HG03354 (cell line): ENCODE data around the gene ERICH3.

ENCODE experiments used
- ATAC-seq: cut with Tn5 transposase; IDR thresholded peaks from one replicate; pipeline ENCODE4 v1.9.1; 2021; ENCODE audit warnings: mild to moderate bottlenecking; ENCODE audit not compliant: unreplicated experiment, poor library complexity, severe bottlenecking

Gene ERICH3, protein sequence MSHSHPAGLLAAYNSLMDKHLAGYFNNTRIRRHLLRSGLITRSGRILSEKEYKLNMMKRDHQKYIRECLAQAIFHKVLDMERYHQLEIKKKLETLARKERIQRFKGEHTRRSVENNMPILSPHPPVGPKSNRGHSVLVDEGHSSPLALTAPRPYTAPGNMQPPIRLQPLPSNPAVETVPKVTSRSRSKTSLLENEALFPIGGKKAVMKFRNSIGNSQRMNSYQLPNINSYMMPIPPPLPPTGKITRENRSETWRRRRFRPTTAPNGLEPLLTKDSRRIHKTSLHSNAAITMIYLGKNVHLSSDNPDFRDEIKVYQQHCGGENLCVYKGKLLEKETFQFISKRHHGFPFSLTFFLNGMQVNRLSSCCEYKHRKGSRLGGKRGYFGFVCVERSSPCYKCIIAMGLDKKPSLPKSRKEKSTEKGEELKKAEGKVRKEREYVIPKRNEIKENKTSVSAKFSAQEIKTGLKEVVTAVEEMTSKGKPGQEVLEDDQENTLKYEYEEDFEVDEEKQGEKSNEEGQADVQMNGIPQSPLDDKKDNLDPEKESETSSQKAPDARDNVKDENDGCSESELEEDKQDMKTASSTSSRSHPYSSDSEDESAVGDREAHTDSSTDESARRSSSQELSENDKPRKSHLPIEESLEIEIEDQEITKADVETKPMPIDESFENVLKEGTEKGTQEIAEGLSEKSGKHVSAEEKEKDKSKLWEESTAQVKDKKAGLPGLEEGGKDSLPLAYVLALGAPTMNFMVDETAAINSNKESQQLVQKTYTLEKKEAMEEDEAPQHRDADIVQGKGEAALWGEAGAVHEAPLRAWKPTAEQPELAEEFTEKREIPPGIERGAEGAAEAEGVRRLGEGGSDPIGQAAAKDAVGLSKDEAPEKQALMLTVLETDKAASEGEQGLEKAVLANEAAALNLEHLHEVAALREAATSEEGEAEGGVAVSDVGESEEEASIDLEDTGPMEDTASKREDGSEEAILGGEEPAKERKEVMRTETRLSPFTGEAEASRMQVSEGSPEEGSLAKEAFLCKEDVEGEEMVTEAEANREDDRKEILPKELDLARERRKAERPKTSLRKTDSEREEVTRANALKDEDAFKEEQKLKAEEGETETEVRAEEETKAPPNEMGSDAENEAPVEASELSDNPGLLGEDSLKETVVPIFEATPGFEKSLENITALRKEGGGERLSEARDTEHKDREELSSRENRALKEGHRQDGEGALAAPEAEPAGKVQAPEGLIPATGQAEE (N-terminal part only)

GRCh38 chr1:74673351-74674111, at the start of gene ERICH3:
Gene ERICH3, minus strand, starts transcription at chr1:74673792. Its CDS starts 273 bp downstream, at chr1:74673519.
- ATAC-seq = peak; percentile 61

GRCh38 chr1:74717626-74718025, 44.0 kb upstream of the ERICH3 start:
- no peak for ATAC-seq

GRCh38 chr1:74716822-74717221, 43.2 kb upstream of the ERICH3 start:
- ATAC-seq = no peak

DNA sequence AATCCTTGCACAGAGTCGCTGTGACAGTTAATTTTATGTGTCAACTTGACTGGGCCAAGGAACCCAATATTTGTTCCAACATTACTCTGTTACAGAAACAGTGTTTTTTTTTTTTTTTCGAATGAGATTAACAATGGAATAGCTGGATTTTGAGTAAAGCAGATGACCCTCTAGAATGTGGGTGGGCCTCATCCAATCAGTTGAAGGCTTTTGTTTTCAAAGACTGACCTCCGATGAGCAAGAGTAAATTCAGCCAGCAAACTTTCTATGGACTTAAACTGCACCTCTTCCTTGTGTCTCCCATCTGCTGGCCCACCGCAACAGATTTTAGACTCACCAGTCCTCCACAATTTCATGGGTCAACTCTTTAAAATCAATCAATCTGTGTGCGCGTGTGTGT, 42.2 kb upstream of the ERICH3 start:
- no peak for ATAC-seq

GRCh38 chr1:74715236-74715502, 41.6 kb upstream of the ERICH3 start:
- ATAC-seq = no peak

DNA sequence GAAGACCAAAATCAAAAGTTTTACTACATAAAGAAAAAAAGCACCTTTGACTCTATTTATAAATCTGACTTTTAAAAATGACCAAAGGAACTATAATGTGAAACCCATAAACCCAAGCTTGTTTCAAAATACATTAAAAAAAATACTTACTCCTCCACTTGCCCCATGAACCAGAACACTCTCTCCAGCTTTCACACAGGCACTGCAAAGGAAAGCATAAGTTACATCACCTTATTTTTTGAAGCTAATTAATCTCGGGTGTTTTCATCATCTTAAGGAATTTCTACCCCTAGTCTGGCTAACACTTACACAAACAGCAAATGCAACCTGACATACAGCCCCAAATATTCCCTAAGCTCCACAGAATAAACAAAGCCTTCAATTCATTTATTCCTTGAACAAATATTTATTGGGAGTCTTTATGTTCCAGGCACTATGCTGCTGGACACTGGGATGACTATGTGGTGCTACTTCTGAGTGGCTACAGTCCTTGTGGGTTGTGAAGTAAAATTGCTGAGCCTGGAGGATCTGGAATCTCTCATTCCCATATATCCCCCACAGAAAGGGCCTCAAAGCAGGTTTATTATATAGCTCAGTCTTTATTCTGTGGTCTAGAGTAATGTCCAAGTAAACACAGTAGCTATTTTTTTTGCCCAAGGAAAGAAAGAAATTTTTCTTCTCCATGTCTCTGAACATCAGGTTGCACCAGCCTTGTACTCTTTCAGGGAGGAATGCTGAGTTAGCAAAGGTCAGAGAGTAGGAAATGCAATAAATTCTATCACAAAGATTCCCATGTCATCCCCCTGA, 41.0 kb upstream of the ERICH3 start:
- no peak for ATAC-seq

- no peak for ATAC-seq
Measured at GRCh38 chr1:74713849-74714248, 40.3 kb upstream of the ERICH3 start.

DNA sequence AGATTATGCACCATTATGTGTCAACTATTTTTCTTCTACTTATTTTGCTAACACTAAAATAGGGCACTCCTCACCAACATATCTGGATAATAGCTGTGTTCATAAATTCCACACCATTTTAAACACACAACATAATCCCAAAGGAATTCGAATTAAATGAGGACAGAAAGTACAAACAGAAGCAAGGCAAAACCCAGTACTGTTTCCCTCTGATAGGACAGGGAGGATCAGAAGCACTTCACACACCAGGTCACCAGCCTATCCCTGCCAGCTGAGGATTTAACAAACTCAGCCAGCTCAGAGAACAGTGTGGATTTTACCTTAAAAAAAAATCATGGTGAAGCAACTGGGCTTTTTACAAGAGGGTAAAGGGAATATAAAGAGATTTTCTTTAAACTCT, 39.3 kb upstream of the ERICH3 start:
- no peak for ATAC-seq

- ATAC-seq = no peak
Measured at GRCh38 chr1:74703386-74704182, 30.0 kb upstream of the ERICH3 start.

- no peak for ATAC-seq
Measured at GRCh38 chr1:74699331-74699730, 25.7 kb upstream of the ERICH3 start.

DNA sequence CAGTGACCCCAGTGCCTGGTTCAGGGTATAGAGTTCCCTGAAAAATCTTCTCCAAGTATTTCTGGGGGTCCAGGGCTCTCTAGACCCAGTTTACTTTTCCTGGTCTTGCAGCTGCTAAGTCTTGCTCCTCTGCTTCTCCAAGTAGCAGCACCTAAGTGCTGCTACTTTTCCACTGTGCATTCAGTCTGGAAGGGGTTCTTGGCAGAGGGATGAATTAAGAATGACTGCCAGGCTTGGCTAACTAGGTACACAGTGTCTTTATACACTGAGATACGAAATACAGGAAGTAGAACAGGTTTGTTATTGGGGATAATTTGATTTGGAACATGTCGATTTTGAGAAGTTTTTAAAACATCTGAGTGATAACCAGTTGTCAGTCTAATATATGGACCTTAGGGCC, 24.2 kb upstream of the ERICH3 start:
- ATAC-seq = no peak

- no peak for ATAC-seq
Measured at GRCh38 chr1:74693473-74693872, 19.9 kb upstream of the ERICH3 start.

GRCh38 chr1:74690909-74691308, 17.3 kb upstream of the ERICH3 start:
- no peak for ATAC-seq

- ATAC-seq = peak; percentile 9
Measured at GRCh38 chr1:74690364-74690696, 16.7 kb upstream of the ERICH3 start.

DNA sequence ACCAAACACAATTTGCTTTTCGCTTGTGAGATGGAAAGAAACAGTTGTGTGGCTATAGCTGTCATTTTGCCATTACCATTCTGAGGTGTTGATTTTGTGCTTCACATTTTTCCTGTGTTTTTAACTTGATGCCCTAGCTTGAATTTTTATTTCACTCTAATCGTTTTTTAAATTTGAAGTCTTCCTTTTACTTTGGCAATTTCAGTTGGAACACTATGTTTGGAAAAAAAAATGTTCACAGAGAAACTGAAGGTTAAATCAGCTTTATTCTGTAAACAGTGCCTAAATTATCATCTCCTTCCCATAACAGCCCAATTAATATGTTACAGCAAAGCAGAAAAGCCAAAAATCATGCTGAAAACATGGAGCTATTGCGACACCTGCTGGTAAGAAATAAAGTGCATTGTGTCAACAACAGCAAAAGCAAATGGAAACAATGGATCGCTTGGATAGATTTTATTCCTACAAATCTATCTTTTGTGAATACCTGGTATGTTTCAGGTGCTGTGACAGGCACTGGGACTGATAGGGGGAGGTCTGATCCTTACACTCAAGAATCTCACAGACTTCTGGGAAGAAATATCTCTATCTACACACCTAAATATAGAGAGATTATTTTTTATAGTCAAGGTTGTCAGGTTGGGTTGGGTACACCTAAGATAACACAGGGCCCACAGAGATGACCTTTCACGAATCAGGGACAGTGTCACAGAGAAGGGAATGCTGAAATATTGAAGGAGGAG, 16.2 kb upstream of the ERICH3 start:
- ATAC-seq = peak; percentile 80

GRCh38 chr1:74686928-74687327, 13.3 kb upstream of the ERICH3 start:
- no peak for ATAC-seq

DNA sequence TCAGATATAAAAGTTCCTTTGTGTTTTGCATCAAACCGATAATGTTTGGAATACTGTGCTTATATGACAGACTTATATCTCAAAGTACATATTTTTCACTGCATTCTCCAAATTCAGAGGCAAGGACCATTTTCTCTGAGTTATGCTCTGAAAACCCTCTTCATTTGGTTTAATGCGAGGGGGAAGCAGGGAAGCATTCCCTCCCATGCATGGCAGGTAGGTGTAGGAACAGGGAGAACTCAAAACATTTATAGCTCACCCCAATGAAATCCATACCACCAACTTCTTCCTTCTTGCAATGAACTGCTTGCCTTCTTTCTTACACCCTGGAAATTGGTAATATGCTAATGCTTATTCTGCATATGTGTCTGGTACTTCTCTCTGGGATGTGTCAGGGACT, 10.7 kb upstream of the ERICH3 start:
- no peak for ATAC-seq

DNA sequence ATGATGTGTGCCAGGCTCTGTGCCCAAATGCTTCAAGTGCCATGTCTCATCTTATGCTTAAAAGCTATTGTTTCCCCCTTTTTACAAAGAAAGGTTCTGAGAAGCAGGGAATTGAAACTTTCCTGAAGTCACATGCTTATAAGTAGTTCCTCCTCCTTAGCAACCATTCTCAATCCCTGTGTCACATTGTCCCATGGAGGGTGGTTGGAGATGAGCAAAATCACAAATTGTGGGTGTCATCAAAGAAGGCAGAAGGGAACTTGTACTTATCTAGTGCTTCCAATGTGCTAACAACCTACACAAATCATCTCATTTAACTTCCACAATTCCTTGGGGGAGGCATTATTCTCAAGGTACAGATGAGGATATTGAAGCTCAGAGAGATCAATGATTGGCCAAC, 10.1 kb upstream of the ERICH3 start:
- ATAC-seq = no peak
